GM21447 (cell line): ENCODE results near the gene TRIM47.

Experiments
- ATAC-seq: cut with Tn5 transposase; IDR thresholded peaks from one replicate; pipeline ENCODE4 v1.9.1; 2021; ENCODE audit not compliant: unreplicated experiment

The TRIM47 gene, protein sequence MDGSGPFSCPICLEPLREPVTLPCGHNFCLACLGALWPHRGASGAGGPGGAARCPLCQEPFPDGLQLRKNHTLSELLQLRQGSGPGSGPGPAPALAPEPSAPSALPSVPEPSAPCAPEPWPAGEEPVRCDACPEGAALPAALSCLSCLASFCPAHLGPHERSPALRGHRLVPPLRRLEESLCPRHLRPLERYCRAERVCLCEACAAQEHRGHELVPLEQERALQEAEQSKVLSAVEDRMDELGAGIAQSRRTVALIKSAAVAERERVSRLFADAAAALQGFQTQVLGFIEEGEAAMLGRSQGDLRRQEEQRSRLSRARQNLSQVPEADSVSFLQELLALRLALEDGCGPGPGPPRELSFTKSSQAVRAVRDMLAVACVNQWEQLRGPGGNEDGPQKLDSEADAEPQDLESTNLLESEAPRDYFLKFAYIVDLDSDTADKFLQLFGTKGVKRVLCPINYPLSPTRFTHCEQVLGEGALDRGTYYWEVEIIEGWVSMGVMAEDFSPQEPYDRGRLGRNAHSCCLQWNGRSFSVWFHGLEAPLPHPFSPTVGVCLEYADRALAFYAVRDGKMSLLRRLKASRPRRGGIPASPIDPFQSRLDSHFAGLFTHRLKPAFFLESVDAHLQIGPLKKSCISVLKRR

DNA sequence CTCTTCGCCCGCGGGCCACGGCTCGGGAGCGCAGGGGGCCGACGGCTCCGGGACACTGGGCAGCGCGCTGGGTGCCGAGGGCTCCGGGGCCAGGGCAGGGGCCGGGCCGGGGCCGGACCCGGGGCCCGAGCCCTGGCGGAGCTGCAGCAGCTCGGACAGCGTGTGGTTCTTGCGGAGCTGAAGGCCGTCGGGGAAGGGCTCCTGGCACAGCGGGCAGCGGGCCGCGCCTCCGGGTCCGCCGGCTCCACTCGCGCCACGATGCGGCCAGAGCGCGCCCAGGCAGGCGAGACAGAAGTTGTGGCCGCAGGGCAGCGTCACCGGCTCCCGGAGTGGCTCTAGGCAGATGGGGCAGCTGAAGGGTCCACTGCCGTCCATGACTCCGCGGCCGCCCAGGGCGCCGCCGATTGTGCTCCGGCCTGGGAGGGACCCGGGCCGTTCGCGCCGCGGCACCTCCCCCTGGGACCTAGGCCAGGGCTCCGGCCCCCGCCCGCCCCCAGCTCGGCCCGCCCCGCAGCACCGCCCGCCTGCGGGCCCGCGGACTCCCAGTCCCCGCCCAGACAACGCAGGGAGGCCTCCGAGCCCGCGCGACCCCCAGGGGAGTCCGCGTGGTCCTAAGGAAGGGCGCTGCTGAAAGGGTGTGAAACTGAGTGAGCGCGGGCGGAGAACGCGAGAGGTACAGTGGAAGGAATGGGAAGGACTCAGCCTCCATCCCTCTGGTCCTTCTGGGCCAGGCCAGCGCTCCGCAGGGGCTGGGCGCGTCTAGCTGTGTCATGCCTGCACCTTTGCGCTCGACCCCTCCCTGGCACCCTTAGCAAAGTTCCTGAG is at the start of gene TRIM47:
Gene TRIM47, minus strand, starts transcription at position 408 of the 825 bp plus-strand sequence. Its CDS starts 33 bp downstream, at position 375.
- ATAC-seq: no peak

DNA sequence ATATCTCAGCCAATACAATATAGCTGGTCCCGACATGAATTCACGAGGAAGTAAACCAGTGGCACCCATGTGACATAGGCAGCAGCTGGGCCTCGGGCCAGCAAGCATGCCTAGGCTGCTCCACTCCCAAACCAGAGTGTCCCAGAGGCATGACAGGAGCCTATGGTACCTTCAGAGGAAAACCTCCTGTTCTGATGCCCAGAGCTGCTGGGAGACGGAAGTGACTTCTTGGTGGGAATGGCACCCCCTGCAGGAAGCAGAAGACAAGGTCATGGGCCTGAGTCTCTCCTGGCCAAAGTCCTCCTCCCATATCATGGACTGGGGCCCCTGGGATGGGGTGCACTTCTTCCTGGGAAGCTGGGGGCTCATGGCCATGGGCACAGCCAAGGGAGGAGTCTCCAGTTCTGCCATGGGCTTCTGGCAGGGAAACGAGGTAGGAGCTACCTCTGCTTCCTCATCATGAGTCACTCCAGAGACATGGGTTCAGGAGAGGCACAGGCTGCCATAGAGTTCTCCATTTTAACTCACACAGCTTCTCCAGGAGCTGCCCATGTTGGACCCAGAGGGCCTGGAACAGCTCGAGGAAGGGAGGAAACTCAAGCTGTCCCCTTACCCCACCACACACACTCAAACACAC is 49.0 kb upstream of the TRIM47 start:
- no peak for ATAC-seq

DNA sequence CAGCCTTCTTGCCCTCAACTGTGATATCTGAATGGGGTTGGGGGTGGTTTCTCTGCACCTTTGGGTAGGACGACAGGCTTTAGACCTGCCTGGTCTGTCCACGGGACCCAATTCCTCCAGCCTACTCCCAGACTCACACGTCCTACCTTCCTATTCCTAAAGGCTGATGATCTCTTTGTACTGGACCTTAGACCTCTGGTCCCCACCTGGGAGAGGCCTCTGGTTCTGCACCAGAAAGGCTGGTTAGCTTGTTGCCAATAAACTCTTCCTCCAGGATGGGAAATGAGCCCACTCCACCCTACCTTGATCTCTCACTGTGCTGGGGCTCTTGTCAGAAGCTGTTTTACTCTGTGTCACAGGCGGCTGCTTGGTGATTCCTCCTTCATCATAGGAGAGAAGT is 48.1 kb upstream of the TRIM47 start:
- ATAC-seq: no peak

DNA sequence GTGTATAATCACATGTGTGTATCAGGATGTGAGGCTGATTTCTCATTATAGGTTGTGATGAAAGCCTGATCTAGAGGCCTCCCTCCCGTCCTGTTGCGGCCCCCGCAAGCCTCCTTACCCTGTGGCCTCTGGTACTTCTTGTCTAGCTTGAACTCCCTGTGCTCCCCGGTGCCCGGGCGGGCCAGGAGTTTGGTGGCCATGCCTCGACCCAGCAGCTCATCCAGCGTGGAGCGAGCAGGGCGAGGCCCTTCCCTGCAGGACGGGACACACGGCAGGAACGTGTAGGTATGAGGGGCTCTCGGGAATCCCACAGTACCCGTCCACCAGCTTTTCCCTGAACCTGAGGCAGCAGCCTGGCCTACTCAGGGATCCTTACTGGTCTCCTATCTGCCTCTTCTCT is 47.5 kb upstream of the TRIM47 start:
- ATAC-seq: no peak

DNA sequence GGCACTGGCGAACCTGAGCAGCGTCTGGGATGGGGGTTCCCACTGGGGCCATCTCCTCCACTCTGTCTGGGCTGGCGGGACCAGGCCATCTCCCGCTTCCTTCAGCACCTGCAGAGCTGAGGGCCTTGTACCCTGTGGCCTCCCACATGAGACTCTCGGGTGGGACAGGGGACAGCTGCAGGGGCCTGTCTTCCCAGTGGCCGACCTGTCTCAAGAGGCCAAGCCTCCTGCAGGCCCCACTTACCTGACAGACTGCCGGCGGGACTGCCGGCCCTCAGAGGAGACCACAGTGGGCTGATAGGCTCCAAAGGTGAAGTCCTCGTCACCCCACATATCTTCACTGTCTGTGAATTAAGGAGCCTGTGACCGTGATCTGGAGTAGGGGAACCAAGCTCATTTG is 46.7 kb upstream of the TRIM47 start:
- no peak for ATAC-seq

DNA sequence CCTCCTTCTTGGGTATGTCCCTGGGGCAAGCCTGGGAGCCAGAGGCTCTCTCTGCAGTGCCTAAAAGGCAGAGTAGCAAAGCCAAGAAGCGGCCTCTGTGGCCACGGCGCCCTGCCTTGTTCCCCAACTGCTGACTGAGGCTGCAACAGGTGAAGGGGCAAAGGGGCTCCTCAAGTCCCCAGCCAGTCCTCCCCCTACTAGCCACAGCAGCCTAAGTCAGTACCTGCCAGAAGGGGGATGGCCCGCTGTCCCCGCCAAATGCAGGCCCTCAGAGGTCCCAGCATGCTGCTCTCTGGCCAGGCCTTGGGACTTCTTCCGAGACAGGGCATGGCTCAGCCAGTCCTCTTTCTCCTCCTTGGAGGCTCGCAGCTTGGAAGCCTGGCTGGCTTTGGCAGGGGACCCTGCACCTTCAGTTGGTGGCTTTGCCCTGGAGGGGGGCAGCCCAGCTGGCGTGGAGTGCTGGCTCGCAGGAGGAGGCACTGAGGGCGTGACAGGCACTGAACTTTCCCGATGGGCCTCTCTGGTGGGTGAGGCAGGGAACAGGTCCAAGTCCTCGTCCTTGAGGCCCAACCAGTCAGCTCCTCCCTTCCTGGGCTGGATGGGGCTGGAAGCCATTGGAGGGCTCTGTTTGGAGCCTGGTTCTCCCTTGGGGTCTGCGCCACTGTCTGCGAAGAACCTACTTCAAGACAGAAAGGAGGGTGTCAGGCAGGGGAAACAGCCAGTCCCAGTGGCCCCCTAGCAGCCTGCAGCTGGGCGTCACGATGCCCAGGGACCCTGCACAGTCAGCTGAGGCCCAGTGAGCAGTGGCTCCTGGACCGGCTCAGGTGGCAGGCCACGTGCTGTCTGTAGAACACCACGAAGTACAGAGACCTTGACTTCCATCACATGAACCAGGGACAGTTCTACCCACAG is 44.8 kb upstream of the TRIM47 start:
- no peak for ATAC-seq

DNA sequence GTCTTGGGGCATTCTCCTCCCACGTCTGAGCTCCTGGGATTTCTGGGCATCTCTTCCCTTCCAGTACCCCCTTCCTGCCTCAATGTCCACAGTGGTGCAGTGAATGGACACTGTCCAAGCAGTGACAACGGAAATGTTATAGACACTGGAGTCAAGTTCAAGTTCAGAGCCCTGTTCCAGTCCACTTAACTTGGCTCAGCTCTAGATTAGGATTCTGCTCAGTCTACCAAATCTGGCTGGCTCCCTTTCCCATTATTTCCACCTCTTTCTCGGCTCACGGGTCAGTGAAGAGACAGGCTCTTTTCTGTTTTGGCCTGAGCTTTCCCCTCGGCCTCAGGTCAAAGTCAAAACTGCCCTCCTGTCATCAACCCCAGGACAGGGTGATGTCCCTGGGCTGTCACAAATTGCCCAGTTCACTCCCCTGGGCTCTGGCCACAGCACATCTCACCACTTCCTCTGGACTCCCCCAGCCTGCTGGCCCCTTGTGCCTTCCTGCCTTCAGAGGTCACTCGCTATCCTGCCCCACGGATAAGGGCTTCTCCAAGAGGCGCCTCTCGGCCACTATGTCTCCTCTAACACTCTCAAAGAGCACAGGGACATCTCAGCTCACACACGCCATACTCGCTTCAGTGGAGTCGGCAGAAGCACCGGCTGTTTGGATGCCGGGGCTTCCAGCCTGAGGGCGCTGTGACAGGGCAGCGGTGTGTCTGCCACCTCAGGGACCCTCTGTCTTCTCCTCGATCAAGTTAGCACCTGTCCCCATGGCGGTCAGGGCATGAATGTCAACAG is 44.0 kb upstream of the TRIM47 start:
- ATAC-seq: no peak

GRCh38 chr17:75921596-75921995 is 43.2 kb upstream of the TRIM47 start:
- no peak for ATAC-seq

- ATAC-seq: no peak
These were observed 41.7 kb upstream of the TRIM47 start for GRCh38 chr17:75920045-75920560.

GRCh38 chr17:75919611-75920010 is 41.2 kb upstream of the TRIM47 start:
- no peak for ATAC-seq

DNA sequence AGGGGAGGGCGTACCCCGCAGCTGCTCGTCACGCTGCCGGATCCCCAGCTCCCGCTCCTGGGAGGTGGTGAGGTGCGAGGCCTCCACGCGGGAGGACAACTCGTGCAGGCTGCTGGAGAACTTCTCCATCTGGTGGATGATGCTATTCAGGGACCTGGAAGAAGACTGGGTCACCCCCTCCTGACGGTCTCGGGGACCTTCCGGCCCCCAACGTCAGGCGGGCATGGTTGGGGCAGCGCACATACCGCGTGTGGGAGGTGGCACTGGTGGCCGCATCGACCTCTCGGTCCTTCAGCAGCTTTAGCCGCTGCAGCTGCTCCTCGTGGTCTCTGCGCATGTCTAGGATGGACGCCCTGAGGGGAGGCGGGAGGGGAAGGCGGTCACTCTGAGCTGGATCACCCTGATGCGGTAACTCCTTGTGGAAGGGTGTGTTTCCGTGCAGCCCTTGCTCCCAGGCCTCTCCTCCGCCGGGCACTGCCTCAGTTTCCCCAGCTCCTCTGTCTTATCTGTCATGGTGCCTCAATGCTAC is 39.6 kb upstream of the TRIM47 start:
- ATAC-seq: no peak

GRCh38 chr17:75917141-75917916 is 38.9 kb upstream of the TRIM47 start:
- no peak for ATAC-seq

DNA sequence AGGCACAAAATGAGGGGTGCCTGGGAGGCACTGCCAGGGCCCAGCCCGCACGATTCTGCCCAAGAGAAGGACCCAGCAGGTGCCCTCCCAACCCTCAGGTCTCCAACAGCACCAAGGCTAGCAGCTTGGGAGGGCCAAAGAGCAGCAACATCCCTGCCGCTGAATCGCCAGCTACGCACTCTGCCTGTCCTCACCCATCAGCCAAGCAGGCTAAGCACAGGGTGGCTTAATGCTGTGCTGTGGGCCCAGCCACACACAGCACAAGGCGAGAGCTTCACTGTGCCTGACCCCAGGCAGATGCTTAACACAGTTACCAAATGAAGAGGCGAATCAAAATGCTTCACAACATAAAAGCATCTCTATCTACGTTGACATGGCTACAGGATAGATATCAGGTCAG is 36.9 kb upstream of the TRIM47 start:
- ATAC-seq: no peak

- ATAC-seq: no peak
These were observed 36.4 kb upstream of the TRIM47 start for GRCh38 chr17:75914643-75915267.

DNA sequence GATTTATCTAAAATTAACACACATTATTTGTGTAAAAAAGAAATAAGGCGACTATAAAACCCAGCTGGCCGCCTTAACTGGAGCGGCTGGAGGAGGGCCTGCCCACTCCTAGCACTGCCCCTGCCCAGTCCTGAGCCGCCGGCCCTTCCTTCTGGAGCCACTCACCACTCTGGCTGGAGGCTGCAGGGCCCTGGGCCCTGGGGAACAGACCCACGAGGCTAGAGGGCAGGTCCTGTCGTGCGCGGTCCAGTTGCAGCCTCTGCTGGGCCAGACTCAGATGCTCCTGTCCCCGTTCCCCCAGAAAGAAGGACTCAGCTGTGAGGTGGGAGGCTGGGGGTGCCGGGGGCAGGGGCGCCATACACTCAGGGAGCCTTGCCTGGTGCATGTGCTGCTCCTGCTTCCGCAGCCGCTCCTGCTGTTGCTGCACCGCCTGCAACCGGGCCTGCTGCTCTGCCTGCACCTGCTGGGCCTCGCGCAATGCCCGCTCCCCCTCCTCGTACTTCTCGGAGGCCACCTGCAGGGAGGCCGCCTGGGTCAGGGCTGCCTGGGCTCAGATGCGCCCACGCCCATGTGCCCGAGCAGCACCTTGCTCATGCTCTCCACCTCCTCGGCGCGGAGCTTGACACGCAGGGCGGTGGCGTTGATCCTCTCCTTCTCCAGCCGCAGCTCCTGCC is 35.3 kb upstream of the TRIM47 start:
- ATAC-seq: no peak

DNA sequence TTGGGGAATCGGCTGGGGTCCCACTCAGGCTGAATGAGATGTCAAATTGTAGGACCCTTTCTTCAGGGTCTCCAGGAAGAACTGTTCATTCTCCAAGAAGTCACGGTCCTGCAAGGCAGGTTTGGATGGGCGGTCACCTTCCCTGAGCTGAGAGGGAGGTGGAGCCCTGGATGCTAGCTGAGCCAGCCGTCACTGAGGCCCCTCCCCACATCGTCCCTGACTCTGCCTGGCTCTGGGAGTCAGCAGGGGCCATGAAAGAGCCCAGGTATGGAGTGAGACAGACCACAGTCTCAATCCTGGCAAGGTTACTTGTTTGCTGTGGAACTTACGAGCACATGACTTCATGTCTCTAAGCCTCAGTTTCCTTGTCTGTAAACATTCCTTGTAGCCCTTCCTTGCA is 32.3 kb upstream of the TRIM47 start:
- ATAC-seq: no peak

GRCh38 chr17:75909812-75910274 is 31.5 kb upstream of the TRIM47 start:
- ATAC-seq: no peak
